NT2/D1 (cell line): Measurements from ENCODE around the gene KCTD12.

ENCODE experiments used
- SUZ12 ChIP-seq: IDR thresholded peaks from 2 replicates; pipeline ENCODE4 v1.6.1; 2011; ENCODE audit not compliant: insufficient read length, insufficient read depth; ENCODE audit errors: extremely low read depth
- YY1 ChIP-seq: IDR thresholded peaks from 2 replicates; pipeline ENCODE4 v1.6.1; 2011; ENCODE audit not compliant: insufficient read length, insufficient read depth
- ZNF274 ChIP-seq: IDR thresholded peaks from 2 replicates; pipeline ENCODE4 v1.6.1; 2011; ENCODE audit warnings: mild to moderate bottlenecking, low read depth, low read length

DNA sequence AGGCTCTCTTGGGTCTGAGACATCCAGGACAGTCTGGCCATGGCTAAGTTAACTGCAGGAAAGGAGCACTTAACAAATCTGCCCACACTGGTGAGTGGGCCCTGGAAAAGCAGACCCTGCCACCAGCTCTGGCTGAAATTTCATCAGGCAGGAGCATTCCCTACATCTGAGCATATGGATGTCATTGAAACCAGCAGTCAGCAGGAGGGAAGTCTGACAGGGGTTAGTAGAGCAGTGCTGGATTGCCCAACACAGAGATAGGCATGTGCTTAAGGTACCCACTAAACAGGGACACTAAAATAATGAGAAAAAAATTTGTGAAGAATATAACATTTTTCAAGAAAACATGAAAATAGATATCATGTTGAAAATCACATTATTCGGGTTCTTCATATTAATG is 48.5 kb upstream of the KCTD12 start:
- no peak for TF ChIP-seq ZNF274
- no peak for TF ChIP-seq YY1
- no peak for TF ChIP-seq SUZ12
